Left forelimb (tissue), 1 donor: ENCODE measurements around the gene PPP2R5A.
"Not testable (repeated sequence)": the region's sequence is repeated elsewhere in the genome, so short reads cannot be mapped to it uniquely, and the experiment has no call there.

Experiments
- DNase-seq: peaks from one replicate; pipeline ENCODE4 v3.0.0-alpha.2; 2018; ENCODE audit warnings: low spot score

PPP2R5A gene

DNA sequence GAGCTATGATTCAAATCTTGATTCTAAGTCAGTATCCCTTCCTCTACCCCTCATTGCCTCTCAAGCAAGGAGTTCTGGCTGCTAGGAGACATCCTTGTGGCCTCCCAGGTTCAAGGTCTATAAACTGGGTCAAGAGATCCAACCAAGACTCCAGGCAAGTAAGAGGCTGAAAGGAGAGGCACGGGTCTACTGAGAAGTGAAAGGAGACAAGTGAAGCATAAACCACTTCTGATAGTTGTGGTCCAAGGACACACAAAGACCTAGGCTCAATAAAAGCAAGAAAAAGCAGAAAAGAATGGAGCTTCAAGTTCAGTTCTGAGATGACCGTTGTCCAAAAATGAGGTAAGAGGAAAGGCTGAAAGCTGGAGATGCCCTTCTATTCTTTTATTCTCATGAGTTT is 17.8 kb upstream of the PPP2R5A start:
- DNase-seq: no peak

- no peak for DNase-seq
These were observed 15.9 kb upstream of the PPP2R5A start for GRCh38 chr1:212269306-212269705.

DNA sequence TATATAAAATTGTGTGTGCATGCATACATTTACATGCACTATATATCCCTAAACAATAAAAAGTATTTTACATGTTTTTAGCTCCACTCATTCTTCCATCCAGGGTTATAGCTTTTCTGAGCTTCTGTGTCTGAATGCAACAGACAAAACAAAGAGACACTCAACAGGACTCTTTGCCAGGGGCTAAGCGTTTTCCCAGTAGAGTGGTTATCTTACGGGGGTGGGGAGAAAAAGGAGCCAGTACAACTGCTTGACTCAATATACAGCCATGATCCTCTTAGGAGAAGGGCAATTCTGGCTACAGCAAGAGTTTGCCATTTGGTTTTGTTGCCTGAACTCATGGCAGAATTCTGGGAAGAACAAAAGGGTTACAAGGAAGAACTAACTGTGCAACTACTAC is 14.6 kb upstream of the PPP2R5A start:
- DNase-seq: no peak

DNA sequence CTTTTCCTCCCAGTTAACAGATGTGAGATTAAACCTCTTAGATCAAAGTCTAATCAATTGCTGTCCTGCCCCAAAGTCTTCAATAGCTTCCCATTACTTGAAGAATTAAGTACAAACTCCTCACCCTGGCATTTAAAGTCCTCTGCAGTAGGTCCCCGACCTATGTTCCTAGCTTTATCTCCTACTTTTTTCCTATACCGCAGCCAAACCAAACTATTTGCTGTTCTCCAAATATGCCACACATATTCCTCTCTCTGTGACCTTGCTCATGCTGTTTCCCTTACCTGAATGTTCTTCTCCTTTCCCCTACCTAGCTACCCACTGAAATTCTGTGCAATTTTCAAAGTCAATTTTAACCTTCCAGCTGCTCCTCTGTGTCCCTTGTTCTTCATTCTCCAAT is 14.0 kb upstream of the PPP2R5A start:
- DNase-seq: no peak

DNA sequence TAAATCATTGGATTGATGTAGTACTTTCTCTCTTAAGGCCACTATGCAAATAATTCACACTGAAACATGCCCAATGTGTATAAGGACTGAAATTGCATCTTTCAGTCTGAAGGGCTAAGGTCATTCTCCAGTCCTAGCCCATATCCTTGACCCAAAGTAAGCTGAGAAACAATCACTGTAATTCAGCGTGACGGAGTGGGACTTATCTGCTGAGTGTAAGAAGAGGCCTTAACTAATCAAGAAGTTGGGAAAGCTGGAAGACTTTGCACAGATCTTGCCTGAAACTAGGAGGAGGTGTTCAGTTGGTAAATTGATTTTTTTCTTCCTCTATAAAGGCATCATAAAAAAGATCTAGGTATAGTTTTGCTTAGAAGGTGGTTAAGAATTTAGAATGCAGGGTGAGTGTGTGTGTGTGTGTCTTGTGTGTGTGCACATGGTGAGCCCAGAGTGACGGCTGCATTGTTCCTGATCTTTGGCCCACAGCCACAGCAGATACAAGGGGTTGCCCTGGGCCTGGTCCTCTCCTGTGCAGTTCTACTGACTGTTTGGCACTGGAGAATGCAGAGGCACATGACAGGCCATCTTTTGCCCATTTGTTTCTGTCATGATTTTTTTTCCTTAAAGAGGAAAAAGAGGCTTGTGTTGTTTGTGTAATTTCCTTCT is 13.3 kb upstream of the PPP2R5A start:
- no peak for DNase-seq

DNA sequence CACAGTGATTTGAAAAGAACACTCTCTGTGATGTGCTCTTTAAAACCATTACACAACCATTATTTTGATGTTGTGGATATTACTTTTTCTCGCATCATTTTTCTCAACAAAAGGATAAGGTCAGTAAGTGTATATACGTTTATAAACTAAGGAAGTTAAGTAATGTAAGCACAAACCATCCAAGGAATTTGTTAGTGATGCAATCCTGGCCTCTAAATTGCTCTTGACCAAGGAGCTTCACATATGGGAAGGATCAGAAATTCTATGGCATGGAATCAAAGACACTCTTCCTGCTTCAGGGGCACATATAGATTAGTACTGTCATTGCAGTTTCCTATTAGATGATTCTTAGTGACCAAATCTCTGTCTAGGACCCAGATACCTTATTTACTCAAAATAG is 3.6 kb upstream of the PPP2R5A start:
- DNase-seq: no peak

DNA sequence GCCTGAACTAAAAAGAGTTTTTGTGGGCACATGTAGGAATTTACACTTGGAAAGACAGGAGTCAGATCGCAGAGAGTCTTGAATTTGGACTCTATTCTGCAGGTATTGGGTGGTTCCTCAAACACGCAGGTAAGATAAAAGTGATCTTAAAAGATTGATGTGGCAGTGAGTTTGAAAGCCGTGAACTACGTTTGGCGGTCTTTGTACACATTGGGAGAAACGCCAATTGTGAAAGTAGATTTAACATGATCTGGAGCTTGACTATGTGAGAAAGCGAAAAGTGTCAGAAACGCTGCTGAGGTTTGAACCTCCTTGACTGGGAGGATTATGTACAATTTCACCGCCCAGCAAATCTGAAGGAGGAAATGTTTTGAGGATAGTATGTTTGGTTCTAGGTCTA is 1.5 kb upstream of the PPP2R5A start:
- no peak for DNase-seq

DNA sequence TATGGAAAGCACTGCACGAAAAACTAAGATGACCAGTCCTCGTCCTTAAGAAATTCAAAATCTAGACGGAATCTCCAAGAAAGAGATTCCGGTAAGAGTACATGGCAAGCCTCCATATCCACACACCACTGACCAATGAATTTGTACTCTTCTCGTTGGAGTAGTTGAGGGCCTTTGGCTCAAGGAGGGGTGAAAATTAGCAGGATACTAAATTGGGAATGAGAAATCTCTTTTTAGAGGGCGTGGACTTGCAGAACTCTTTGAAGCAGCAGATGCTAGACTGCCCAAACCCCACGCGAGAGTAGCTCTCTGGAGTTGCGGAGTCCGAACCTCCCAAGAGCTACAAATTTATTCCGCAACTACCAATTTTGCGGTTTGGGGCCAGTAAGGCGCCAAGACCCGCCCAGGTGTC is 872 bp upstream of the PPP2R5A start:
- no peak for DNase-seq

GRCh38 chr1:212285685-212286555 is 710 bp downstream of the PPP2R5A start:
- peak; percentile 77 for DNase-seq

DNA sequence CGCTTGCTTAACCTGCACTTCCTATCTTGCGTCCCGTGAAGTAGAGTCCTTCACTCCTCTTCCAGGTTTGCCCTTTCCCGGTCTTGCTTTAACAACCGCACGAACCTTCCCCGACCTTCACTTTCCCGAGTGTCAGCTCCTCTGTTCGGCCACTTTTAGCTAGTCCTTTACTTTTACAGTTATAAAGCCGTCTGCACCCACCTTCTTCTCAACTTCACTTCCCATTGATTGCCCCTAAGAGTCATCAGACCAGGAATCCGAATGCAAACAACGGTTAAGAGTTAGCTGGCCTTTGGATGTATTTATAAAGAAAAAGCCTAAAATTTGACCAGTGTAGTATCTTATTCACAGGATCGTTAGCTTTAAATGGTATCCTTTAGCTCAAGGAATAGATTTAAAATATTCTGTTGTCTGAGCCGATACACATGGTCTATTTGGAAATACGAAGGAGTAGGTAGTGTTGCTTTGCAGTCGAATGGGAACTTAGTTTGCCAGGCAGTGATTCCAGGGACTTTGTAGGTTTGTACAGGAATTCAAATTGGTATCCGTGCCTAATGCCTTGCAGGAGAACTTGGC is 1.4 kb downstream of the PPP2R5A start:
- DNase-seq: no peak

DNA sequence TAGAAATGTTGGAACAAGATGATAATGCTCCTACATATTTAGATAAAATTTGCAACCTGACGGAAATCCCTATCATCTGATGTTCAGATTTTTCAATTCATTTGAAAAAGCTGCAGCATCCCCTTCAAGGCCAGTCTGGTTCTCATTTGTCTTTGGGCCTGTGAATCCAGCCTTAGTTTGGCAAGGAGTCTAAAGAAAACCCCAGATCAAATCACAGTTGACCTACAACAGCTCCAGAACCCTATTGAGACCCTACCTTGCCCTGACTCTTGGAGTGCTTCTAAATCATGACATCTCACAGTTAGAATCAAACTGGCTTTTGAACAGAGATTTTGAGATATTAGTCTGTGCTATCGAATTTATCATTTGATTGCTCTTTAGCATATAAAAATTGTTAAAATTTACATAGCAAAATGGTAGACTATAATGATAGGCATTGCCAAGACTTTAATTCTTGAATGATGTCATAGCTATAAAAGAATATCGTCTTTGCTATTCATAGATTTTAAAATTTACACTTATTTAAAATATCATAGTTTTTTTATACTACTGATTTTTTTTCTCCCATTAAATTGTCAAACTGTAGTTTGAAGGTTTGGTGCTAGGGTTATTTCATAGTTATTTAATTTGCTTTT is 2.2 kb downstream of the PPP2R5A start:
- no peak for DNase-seq

DNA sequence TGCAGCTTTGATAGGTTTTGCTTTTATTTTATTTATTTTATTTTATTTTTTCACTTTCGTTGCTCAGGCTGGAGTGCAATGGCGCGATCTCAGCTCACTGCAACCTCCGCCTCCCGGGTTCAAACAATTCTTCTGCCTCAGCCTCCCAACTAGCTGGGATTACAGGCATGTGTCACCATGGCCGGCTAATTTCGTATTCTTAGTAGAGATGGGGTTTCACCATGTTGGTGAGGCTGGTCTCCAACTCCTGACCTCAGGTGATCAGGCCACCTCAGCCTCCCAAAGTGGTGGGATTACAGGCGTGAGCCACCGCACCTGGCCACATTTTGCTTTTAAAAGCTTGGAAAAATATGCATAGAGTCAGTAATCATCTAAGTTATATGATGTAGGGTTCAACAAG is 2.8 kb downstream of the PPP2R5A start:
- not testable (repeated sequence) for DNase-seq

- no peak for DNase-seq
These were observed 3.4 kb downstream of the PPP2R5A start for GRCh38 chr1:212288615-212289014.

DNA sequence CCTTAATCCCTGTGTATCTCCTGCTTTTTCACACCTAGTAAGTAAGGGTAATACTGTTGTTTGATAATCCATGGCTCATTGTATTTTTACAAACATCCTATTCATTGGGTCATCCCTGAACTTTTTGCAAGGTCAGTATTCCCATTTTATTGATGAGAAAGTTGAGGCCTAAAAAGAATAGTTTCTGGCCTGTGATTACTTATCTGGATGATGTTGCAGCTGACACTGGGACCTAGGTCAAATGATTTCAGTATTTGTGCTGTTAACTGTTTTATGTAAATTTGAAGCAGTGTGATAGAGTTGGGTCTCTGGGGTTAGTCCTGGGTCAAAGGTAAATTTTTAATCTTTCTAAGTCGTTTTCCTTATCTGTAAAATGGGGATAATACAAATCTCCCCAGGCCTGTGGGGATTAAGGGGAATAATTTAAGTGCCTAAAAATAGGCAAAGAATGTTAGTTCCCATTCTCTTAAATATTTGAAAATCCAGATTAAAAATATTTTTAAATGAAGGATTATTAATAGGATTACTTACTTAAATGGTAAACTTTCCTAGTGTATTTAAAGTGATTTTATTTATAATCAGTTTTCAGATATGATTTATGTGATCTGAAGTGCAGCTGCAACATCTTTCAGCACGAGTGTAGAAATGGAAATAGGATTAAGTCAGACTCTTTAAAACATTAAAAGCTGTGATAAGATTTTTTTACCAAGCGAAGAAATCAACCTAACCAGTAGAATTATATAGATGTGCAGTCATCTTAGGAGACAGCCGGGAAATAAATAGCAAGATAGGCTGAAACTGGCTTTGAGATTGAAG is 4.3 kb downstream of the PPP2R5A start:
- DNase-seq: no peak

- no peak for DNase-seq
These were observed 5.4 kb downstream of the PPP2R5A start for GRCh38 chr1:212290608-212291007.

DNA sequence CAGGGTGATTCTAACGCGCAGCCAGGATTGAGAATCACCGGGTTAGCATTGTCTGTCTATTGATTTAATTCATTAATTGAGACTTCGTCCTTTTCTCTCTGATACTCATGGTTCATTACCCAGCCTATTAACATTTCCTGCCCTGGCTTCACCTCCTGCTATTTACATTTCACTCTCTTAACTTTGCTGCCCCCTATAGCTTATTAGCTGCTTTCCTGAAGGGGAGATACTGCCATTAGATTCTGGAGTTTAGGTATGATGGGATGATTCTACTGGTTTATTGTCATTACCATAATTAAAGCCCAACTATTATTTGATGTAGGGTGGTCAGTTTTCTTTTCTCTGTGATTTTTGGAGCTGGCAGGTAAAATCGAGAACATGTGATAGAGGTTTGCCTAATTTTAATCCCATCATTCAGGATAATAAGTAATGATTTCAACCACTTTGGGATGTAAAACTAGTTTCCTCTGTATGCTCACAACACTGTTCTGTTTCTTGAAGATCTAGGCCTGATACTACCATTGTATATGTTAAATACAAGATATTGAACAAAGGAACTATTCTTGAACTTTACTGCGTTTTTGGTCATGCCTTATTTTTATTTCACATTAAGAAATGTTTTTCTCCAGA is 6.4 kb downstream of the PPP2R5A start:
- no peak for DNase-seq

DNA sequence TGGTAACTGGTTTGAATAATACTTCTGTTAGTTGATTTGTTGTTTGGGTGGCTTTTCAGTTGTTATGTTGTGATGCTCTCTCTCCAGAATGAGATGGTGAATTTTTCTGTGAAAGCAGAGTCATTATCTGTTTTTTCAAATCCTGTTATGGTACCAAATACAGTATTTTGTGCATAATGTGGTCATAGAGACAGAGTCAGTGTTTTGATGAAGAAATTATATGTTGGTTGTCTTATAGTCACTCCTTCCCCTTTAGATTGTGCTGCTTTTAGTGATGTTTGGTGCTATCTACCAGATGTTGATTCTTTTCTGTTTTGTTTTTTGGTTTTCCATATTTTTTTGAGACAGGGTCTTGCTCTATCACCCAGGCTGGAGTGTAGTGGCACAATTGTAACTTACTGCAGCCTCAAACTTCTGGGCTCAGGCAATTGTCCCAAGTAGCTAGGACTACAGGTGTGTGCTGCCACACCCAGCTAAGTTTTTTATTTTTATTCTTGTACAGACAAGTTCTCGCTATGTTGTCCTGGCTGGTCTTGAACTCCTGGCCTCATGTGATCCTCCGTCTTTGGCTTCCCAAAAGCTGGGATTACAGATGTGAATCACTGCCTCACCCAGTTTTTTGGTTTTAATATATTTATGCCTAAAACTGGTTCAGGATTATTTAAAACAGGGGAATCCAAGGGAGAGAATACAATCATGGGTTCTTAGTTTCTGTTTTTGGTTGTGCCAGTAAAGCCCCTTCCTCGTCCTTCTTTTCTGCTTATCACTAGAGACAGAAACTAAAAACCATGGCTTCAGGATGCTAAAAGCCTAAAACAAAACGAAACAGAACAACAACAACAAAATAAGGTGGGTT is 7.3 kb downstream of the PPP2R5A start:
- DNase-seq: no peak

GRCh38 chr1:212293579-212293978 is 8.4 kb downstream of the PPP2R5A start:
- no peak for DNase-seq

GRCh38 chr1:212294983-212295382 is 9.8 kb downstream of the PPP2R5A start:
- no peak for DNase-seq

DNA sequence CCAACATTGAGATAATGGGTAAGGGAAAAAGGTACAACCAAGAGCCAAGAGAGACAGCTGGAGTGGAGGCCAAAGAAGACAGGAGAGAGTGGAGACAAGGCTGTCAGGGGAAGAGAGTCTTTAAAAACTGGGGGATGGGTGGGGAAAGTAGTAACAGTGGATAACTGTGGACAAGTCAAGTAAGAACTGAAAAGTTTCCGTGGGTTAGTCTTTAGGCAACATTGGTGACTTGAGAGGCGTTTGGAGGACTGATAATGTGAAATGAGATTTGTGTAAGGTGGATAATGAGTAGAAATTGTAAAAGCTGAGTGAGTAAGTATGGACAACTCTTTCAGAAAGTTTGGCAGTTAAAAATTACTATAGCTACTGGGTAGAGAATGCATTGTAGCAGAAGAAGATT is 10.4 kb downstream of the PPP2R5A start:
- DNase-seq: no peak
